NCI-H524 treated with DMSO at 0.1 percent for 48 hours (cell line): ENCODE data around the gene RAB37.
A peak's percentile ranks its signal among the peaks of the same experiment; 100 is the strongest.

Experiments
- DNase-seq: peaks from one replicate; lab custom pipeline; 2025; lab: John Stamatoyannopoulos, UW

The RAB37 gene, protein sequence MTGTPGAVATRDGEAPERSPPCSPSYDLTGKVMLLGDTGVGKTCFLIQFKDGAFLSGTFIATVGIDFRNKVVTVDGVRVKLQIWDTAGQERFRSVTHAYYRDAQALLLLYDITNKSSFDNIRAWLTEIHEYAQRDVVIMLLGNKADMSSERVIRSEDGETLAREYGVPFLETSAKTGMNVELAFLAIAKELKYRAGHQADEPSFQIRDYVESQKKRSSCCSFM

GRCh38 chr17:74736513-74737298 is at the start of gene RAB37:
RAB37 (plus strand) TSS chr17:74737256; CDS start chr17:74737273, 17 bp downstream.
- no peak for DNase-seq

DNA sequence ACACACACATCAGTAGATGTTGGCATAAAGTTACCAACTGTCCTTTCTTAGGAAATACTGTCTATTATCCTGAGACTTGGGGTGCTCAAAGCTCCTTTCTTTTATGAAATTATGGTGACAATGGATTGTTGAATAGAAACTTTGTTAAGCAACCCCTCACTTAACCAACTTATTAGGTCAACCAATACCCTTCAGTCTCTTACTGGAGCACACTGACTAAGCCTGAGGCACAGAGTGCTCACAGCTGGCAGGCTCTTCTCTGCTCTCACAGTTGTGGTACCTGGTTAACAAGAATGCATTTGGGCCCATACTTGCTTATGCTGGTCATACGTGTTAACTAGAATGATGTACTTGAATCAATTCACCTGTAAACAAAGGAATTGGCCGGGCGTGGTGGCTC is 49.2 kb upstream of the RAB37 start:
- DNase-seq, result no peak

DNA sequence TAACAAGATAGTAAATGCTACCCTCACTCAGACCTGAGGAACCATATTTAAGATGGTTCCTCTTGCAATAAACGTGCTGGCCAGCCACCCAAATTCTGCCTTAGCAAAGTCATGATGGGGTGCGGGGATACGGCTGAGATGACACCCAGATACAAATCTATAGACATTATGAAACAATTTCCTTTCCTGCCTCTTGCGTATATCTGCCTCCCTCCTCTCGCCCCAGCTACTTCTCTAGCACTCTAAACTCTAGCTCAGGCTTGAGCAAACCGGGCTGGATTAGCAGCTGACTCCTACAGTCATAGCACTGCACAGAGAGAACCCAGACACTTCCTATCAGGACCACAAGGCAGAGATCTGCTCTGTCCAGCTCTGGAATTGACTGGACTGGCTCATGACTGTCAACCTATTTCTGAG is 46.6 kb upstream of the RAB37 start:
- DNase-seq, result no peak

DNA sequence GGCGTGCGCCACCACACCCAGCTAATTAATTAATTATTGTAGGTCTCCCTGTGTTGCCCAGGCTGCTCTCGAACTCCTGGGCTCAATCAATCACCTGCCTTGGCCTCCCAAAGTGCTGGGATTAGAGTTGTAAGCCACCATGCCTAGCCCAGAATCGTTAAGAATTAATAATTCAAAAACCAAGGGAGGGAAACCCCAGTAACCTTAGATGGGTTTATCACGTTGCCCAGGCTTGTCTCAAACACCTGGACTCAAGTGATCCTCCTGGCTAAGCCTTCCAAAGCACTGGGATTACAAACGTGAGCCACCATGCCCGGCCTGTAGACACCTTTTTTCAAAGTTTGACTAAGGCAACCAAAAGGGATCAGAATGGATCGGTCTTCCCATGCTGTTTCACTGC is 45.9 kb upstream of the RAB37 start:
- peak; percentile 49 for DNase-seq

GRCh38 chr17:74694081-74694480 is 43.0 kb upstream of the RAB37 start:
- DNase-seq, result no peak

DNA sequence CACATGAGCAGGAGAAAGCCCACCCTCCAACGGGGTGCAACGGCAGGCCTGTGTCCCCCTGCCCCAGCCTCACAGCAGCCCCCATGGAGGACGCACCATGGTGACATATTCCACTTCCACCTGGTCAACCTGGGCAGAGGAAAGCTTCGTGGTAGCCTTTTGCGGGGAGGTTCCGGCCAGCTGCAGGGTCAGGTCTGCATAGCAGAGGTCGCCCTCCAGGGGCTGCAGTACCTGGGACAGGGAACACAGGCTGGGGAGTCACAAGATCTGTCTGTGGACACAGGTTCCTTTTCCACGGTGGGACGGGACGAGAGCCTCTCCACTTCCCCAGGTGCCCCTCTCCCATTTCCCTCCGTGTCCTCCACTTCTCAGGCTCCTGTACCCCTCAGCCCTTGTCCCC is 41.4 kb upstream of the RAB37 start:
- DNase-seq, result no peak

GRCh38 chr17:74697515-74697914 is 39.5 kb upstream of the RAB37 start:
- DNase-seq, result no peak

GRCh38 chr17:74698069-74698468 is 39.0 kb upstream of the RAB37 start:
- DNase-seq, result no peak

DNA sequence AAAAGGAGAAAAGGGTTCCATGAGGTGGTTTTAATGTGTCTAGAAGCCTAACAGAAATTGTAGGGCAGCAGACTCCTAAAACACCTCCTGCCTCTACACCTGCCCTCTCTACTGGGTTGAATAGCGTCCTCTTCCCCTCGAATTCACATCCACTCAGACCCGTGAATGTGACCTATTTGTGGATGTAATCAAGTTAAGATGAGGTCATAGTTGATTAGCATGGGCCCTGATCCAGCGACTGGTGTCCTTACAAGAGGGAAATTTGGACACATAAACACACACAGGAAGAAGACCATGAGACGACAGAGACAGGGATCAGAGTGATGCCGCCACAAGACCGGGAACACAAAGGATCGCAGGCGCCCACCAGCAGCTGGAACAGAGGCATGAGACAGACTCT is 37.8 kb upstream of the RAB37 start:
- DNase-seq, result no peak

GRCh38 chr17:74702116-74702871 is 34.8 kb upstream of the RAB37 start:
- DNase-seq, result no peak

GRCh38 chr17:74703311-74703710 is 33.7 kb upstream of the RAB37 start:
- no peak for DNase-seq

- no peak for DNase-seq
Observed at GRCh38 chr17:74704544-74704943, 32.5 kb upstream of the RAB37 start.

DNA sequence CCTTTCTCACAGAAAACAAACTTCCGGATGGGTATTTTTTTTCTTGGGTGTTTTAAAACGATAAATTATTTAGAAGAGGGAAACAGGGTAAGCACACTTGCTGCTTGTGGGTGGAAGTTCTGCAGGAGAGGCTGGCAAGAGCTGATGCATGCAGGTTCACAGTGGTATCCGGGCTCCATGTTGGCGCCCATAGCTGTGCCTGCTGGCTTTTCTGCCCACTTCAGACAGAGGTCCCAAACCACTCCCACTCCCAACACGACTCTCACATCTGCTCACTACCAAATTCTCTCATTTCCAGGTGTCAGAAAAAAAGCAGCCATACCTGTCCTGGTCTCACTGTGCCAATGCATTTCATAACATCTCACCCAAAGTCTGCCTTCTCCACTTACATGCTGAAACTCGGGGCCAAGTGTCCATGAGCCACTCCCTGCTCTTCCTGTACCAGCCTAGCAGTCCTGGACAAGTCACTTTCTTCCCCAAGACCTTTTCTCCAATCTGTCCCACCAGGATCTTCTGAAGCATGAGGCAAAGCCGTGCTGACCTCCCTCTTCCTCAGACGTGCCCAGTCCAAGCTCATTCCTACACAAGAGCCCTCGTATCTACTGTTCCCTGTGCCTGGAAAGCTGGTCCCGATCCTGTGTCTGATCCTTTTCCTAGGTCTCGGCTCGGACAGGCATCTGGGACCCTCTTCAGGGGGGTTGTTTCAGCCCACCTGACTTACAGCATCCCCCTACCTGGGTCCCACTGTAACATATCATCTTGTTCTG is 25.8 kb upstream of the RAB37 start:
- DNase-seq, result no peak

DNA sequence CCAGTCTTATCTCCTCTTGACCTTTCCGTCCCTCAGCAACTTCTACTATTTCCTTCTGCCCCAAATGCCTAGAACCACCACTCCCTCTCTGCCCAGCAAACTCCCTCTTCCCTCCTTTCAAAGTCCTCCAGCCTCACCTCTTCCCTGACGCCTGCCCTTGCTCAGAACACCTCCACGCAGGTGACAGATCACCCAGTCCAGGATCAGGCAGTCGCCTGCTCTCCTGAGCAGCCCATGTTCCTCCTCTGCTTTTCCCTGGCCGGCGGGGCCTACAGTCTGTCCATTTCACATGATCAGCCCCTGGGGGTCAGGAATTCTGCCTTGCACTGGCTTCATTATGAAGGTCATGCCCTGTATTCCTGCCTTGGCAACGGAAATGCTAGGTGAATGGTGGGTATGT is 24.8 kb upstream of the RAB37 start:
- no peak for DNase-seq

- DNase-seq, result no peak
Observed at GRCh38 chr17:74712756-74713155, 24.3 kb upstream of the RAB37 start, which contains the start of gene CD300LF. CD300LF (minus strand) TSS chr17:74712923; CDS start chr17:74712866, 57 bp downstream.

GRCh38 chr17:74713171-74713755 is 23.8 kb upstream of the RAB37 start:
- DNase-seq, result no peak

DNA sequence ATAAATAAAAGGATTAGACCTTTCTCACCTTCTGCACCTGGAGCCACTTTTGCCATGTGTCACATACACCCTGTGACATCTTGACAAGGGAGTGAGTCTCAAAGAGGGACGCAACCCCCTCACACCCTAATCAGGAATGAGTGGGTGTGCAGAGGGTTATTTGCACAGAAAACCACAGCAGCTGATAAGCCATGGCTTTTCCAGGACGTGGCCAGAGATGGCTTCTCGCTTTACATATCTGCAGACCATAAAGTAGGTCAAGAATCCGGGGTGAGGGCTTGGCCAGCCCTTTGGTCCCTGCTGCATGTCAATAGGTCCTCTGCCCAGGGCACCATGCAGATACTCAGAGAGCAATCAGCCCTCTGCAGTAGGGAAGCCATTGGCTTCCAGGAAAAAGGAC is 21.9 kb upstream of the RAB37 start:
- DNase-seq, result no peak

- DNase-seq, result no peak
Observed at GRCh38 chr17:74720506-74720905, 16.6 kb upstream of the RAB37 start.

DNA sequence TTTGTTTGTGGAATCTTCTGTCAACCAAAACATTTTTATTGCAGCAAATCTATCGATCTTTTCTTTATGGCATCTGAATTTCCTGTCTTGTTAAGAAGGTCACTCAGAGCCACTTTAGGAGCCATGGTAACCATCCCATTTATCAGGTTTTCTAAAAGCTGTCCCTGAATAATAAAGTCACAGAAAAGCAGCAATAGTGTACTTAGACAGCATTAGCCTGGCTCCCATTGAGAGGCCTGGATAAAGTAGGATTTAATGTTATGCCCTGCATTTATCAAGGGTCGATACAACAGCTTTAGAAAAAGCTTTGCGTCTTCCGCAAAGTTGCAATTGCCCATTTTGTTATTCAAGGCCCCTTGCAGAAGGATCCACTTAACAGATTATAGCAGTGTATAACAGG is 14.3 kb upstream of the RAB37 start:
- no peak for DNase-seq

GRCh38 chr17:74723891-74724290 is 13.2 kb upstream of the RAB37 start:
- DNase-seq, result no peak

DNA sequence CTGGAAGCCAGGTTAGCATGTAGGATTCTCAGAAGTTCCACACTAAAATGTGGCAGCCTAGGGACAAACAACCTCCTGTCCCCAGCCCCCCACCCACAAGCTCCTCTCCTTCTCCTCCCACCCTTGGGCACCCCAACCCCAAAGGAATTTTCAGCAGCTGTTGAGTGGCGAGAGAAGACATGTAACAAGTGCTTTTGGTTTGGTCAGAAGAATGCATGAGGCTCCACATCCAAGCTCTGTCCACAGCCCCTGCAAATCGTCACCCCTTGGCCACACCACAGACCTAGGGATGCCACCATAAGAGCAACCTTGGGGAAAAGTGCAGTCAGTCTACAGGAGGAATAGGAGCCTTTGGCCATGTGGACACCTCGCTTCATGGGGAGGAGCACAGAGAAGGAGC is 11.9 kb upstream of the RAB37 start:
- DNase-seq, result no peak
